Astrocyte of the hippocampus (primary cell): ENCODE measurements around the gene CD83.
"Not testable (repeated sequence)": the region's sequence is repeated elsewhere in the genome, so short reads cannot be mapped to it uniquely, and the experiment has no call there.

ENCODE experiments used
- DNase-seq: peaks from one replicate; pipeline ENCODE4 v3.0.0; 2011; ENCODE audit warnings: low read depth, low spot score

The CD83 gene

GRCh38 chr6:14117158-14118090 lies at the start of gene CD83:
Gene CD83 (plus strand): TSS chr6:14117772. CDS start chr6:14117812, 40 bp downstream.
- DNase-seq, result peak; percentile 82

GRCh38 chr6:14068133-14068532 lies 49.4 kb upstream of the CD83 start:
- DNase-seq, result peak; percentile 89

GRCh38 chr6:14068623-14069022 lies 48.9 kb upstream of the CD83 start:
- DNase-seq, result no peak

- DNase-seq, result no peak
Measured at GRCh38 chr6:14070457-14070856, 47.1 kb upstream of the CD83 start.

GRCh38 chr6:14072084-14072483 lies 45.5 kb upstream of the CD83 start:
- DNase-seq, result peak; percentile 75

- DNase-seq, result not testable (repeated sequence)
Measured at GRCh38 chr6:14073561-14074354, 43.8 kb upstream of the CD83 start.

- no peak for DNase-seq
Measured at GRCh38 chr6:14074476-14075094, 43.0 kb upstream of the CD83 start.

- peak; percentile 64 for DNase-seq
Measured at GRCh38 chr6:14075095-14075503, 42.5 kb upstream of the CD83 start.

- no peak for DNase-seq
Measured at GRCh38 chr6:14077193-14077867, 40.2 kb upstream of the CD83 start.

GRCh38 chr6:14079433-14079832 lies 38.1 kb upstream of the CD83 start:
- peak; percentile 76 for DNase-seq

- peak; percentile 84 for DNase-seq
Measured at GRCh38 chr6:14079971-14080370, 37.6 kb upstream of the CD83 start.

GRCh38 chr6:14081126-14081525 lies 36.4 kb upstream of the CD83 start:
- DNase-seq, result no peak

- DNase-seq, result no peak
Measured at GRCh38 chr6:14082771-14083170, 34.8 kb upstream of the CD83 start.

- no peak for DNase-seq
Measured at GRCh38 chr6:14083262-14083661, 34.3 kb upstream of the CD83 start.

- no peak for DNase-seq
Measured at GRCh38 chr6:14083751-14084150, 33.8 kb upstream of the CD83 start.

- no peak for DNase-seq
Measured at GRCh38 chr6:14084388-14084787, 33.2 kb upstream of the CD83 start.

GRCh38 chr6:14085176-14085787 lies 32.3 kb upstream of the CD83 start:
- no peak for DNase-seq

GRCh38 chr6:14086701-14087100 lies 30.9 kb upstream of the CD83 start:
- peak; percentile 29 for DNase-seq

- DNase-seq, result no peak
Measured at GRCh38 chr6:14088600-14089192, 28.9 kb upstream of the CD83 start.

GRCh38 chr6:14089224-14089623 lies 28.3 kb upstream of the CD83 start:
- DNase-seq, result no peak
